HG02571 (cell line): ENCODE results near the gene ARL5C.
"Not testable (repeated sequence)": the region's sequence is repeated elsewhere in the genome, so short reads cannot be mapped to it uniquely, and the experiment has no call there.

Experiments used
- ATAC-seq: cut with Tn5 transposase; IDR thresholded peaks from one replicate; pipeline ENCODE4 v1.9.1; 2021; ENCODE audit warnings: mild to moderate bottlenecking, moderate library complexity; ENCODE audit not compliant: unreplicated experiment

ARL5C gene

GRCh38 chr17:39141915-39142664, 23.9 kb downstream of the ARL5C start:
- ATAC-seq = no peak

- no peak for ATAC-seq
Observed at GRCh38 chr17:39141294-39141693, 24.7 kb downstream of the ARL5C start.

GRCh38 chr17:39139561-39139960, 26.4 kb downstream of the ARL5C start:
- ATAC-seq = no peak

GRCh38 chr17:39139161-39139511, 26.8 kb downstream of the ARL5C start:
- no peak for ATAC-seq

GRCh38 chr17:39138431-39139160, 27.4 kb downstream of the ARL5C start:
- no peak for ATAC-seq

- ATAC-seq = no peak
Observed at GRCh38 chr17:39134878-39135277, 31.1 kb downstream of the ARL5C start.

- ATAC-seq = no peak
Observed at GRCh38 chr17:39132192-39132610, 33.8 kb downstream of the ARL5C start.

GRCh38 chr17:39131616-39132015, 34.3 kb downstream of the ARL5C start:
- no peak for ATAC-seq

- no peak for ATAC-seq
Observed at GRCh38 chr17:39130205-39130604, 35.8 kb downstream of the ARL5C start.

- not testable (repeated sequence) for ATAC-seq
Observed at GRCh38 chr17:39129544-39129943, 36.4 kb downstream of the ARL5C start.

- ATAC-seq = no peak
Observed at GRCh38 chr17:39126436-39126835, 39.5 kb downstream of the ARL5C start.

- ATAC-seq = no peak
Observed at GRCh38 chr17:39125143-39125875, 40.7 kb downstream of the ARL5C start.

GRCh38 chr17:39123627-39124026, 42.3 kb downstream of the ARL5C start:
- no peak for ATAC-seq

GRCh38 chr17:39122991-39123390, 43.0 kb downstream of the ARL5C start:
- no peak for ATAC-seq

GRCh38 chr17:39121919-39122318, 44.0 kb downstream of the ARL5C start:
- ATAC-seq = not testable (repeated sequence)

GRCh38 chr17:39118674-39119419, 47.1 kb downstream of the ARL5C start:
- ATAC-seq = no peak

- ATAC-seq = no peak
Observed at GRCh38 chr17:39116224-39116623, 49.7 kb downstream of the ARL5C start.

- no peak for ATAC-seq
Observed at GRCh38 chr17:39115135-39115534, 50.8 kb downstream of the ARL5C start.

GRCh38 chr17:39114723-39115122, 51.2 kb downstream of the ARL5C start:
- no peak for ATAC-seq

- no peak for ATAC-seq
Observed at GRCh38 chr17:39113871-39114270, 52.1 kb downstream of the ARL5C start.
